K562 (cell line): Measurements from ENCODE around the gene ANK2. TPM values are rescaled to one million over a fixed set of nuclear protein-coding genes. Genes with fewer than 3 reads are reported as not detected.

Source experiments
- ATAC-seq: fragments of 200-7000 bp; cut with Tn5 transposase; 3 replicates; pipeline ENCODE4 v1.9.1; 2020; ENCODE audit warnings: moderate library complexity
- BruUV-seq: library from RNA; stranded (reverse); fragments of 400-500 nt; replicated peaks from 2 replicates; lab custom pipeline; 2021; lab: Mats Ljungman, UMichigan
- CTCF ChIA-PET: fragments of 300-600 bp; formaldehyde crosslinking; extraction: SDS; loops from one replicate; lab custom pipeline; 2021; ENCODE audit warnings: low intra/inter-chr PET ratio; lab: Yijun Ruan, JAX
- POLR2A ChIA-PET: fragments of 300-600, 350-650 bp; sonication (Branson Sonifier 250); formaldehyde crosslinking; extraction: SDS; loops from one replicate; lab custom pipeline; 2021; ENCODE audit warnings: antibody characterized with exemption, inconsistent platforms; lab: Yijun Ruan, JAX
- DNase-seq, 4 experiments: peaks; one replicate each; pipeline versions ENCODE4 v3.0.0 to v3.0.0-alpha.2; 2011 to 2018; ENCODE audit warnings: low spot score in 3 of 4, mixed read lengths in 3 of 4; ENCODE audit errors: extremely low read depth in 1 of 4
- FAIRE-seq: peaks from 2 replicates; lab custom pipeline; 2011; peaks lifted over from hg19 to GRCh38; lab: Jason Lieb, UNC
- H2AFZ ChIP-seq: 2 replicates; pipeline ENCODE4 v1.6.0; 2011; ENCODE audit warnings: low read depth, low read length, control low read depth, inconsistent platforms
- H3K27ac ChIP-seq: fragments of 200-600 bp; 3 replicates; pipeline ENCODE4 v1.8.0; 2011; ENCODE audit warnings: low read depth, mild to moderate bottlenecking, control low read depth, inconsistent platforms, low read length, moderate library complexity, mixed read lengths; ENCODE audit errors: extremely low read depth
- H3K27me3 ChIP-seq, 2 experiments: fragments of 300-600 bp in 1 of 2; 2 replicates in 1 of 2; 3 replicates in 1 of 2; pipeline versions ENCODE4 v1.6.0 to v1.8.0; 2011; ENCODE audit warnings: inconsistent platforms in 2 of 2, low read length in 2 of 2, mild to moderate bottlenecking in 1 of 2, mixed read lengths in 1 of 2, moderate library complexity in 1 of 2; ENCODE audit not compliant: control insufficient read depth in 2 of 2, insufficient read depth in 2 of 2
- H3K36me3 ChIP-seq: fragments of 300-600 bp; 3 replicates; pipeline ENCODE4 v1.8.0; 2011; ENCODE audit warnings: mild to moderate bottlenecking, low read length, inconsistent platforms; ENCODE audit not compliant: control insufficient read depth, insufficient read depth
- H3K4me1 ChIP-seq, 2 experiments: fragments of 200-600 bp in 1 of 2; replicated peaks in 1 of 2; 2 replicates in 1 of 2; 3 replicates in 1 of 2; pipeline versions ENCODE4 v1.5.1 to v1.8.0; 2011; ENCODE audit warnings: inconsistent platforms in 2 of 2, low read length in 2 of 2, mild to moderate bottlenecking in 1 of 2, mixed read lengths in 1 of 2, moderate library complexity in 1 of 2; ENCODE audit not compliant: control insufficient read depth in 2 of 2, insufficient read depth in 2 of 2
- H3K4me2 ChIP-seq: 2 replicates; pipeline ENCODE4 v1.6.1; 2011; ENCODE audit warnings: low read length, control low read depth, inconsistent platforms, mixed read lengths; ENCODE audit not compliant: insufficient read depth
- H3K4me3 ChIP-seq: fragments of 200-600 bp; sonication (generic), shearing (Covaris generic); 2 replicates; pipeline ENCODE4 v1.5.1; 2016; ENCODE audit warnings: control low read depth, inconsistent platforms
- H3K79me2 ChIP-seq: fragments of 200-600 bp; 3 replicates; pipeline ENCODE4 v1.8.0; 2011; ENCODE audit warnings: low read length, inconsistent platforms; ENCODE audit not compliant: control insufficient read depth, insufficient read depth
- H3K9ac ChIP-seq, 2 experiments: 2 replicates each; pipeline versions ENCODE4 v1.6.0 to v1.6.1; 2011; ENCODE audit warnings: low read depth in 2 of 2, low read length in 2 of 2, control low read depth in 1 of 2, inconsistent platforms in 1 of 2, mild to moderate bottlenecking in 1 of 2, mixed read lengths in 1 of 2; ENCODE audit not compliant: insufficient read depth in 1 of 2
- H3K9me1 ChIP-seq: one replicate; pipeline ENCODE4 v1.6.0; 2011; ENCODE audit warnings: inconsistent platforms, mild to moderate bottlenecking, low read length, moderate library complexity; ENCODE audit not compliant: control insufficient read depth, insufficient read depth
- H3K9me3 ChIP-seq: replicated peaks from 2 replicates; pipeline ENCODE4 v1.5.1; 2011; ENCODE audit warnings: low read depth, low read length, inconsistent platforms; ENCODE audit not compliant: control insufficient read depth, insufficient read depth
- H4K20me1 ChIP-seq: replicated peaks from 2 replicates; pipeline ENCODE4 v1.6.1; 2011; ENCODE audit warnings: low read length, inconsistent platforms, mixed read lengths; ENCODE audit not compliant: control insufficient read depth, insufficient read depth
- ARID1B ChIP-seq: fragments of 450-650 bp; IDR thresholded peaks from 2 replicates; pipeline ENCODE4 v1.6.1; 2016; ENCODE audit warnings: antibody characterized with exemption, mild to moderate bottlenecking, inconsistent platforms
- HNRNPH1 ChIP-seq: fragments of 200-400 bp; formaldehyde crosslinking; optimal IDR thresholded peaks from 2 replicates; pipeline ENCODE3; 2017; ENCODE audit warnings: low read depth, mild to moderate bottlenecking, low read length, moderate library complexity
- KDM1A ChIP-seq, 2 experiments: fragments of 450-650 bp; IDR thresholded peaks; 2 replicates each; pipeline ENCODE4 v1.6.1; 2016; ENCODE audit warnings: mild to moderate bottlenecking in 2 of 2
- NCOA2 ChIP-seq, 2 experiments: fragments of 450-650 bp; IDR thresholded peaks; 2 replicates each; pipeline ENCODE4 v1.6.1; 2018; ENCODE audit warnings: mild to moderate bottlenecking in 2 of 2, moderate library complexity in 1 of 2; ENCODE audit not compliant: partially characterized antibody in 2 of 2
- NR2C1 ChIP-seq, 2 experiments: fragments of 450-650 bp; IDR thresholded peaks; 2 replicates each; pipeline ENCODE4 v1.6.1; 2017; ENCODE audit warnings: mild to moderate bottlenecking in 2 of 2, antibody characterized with exemption in 1 of 2, inconsistent platforms in 1 of 2, missing compliant biosample characterization in 1 of 2, missing genetic modification characterization in 1 of 2
- TBL1XR1 ChIP-seq, 2 experiments: IDR thresholded peaks; 2 replicates each; pipeline ENCODE4 v1.6.1; 2012; ENCODE audit warnings: improper control_type of control experiment in 2 of 2, low read length in 2 of 2, mild to moderate bottlenecking in 1 of 2
- ZNF830 ChIP-seq: fragments of 250-450 bp; sonication (Bioruptor Pico); IDR thresholded peaks from 2 replicates; pipeline ENCODE4 v1.5.0; 2021; ENCODE audit warnings: mild to moderate bottlenecking
- WGBS: fragments of 100-300 bp; shearing (Covaris generic); methylation state at CpG from one replicate; pipeline ENCODE4 v1.1.6; 2016; ENCODE audit warnings: low coverage, mixed read lengths; ENCODE audit not compliant: insufficient coverage; ENCODE audit errors: missing lambda C conversion rate; 5-methylcytosine and 5-hydroxymethylcytosine counted together
- in situ Hi-C: fragments of 300-500 bp; cut with MboI; formaldehyde crosslinking; loops from 4 replicates; pipeline ENCODE4 v1.15.0; 2018; ENCODE audit warnings: inconsistent platforms, mixed read lengths
- intact Hi-C: fragments of 100-400 bp; cut with micrococcal nuclease; formaldehyde crosslinking; loops from 2 replicates; pipeline ENCODE4 v1.14.2; 2022
- polyA plus RNA-seq, 8 experiments: library from polyadenylated mRNA; depleted of rRNA in 4 of 8; stranded (reverse) in 5 of 8; unstranded in 3 of 8; fragments of >200 nt; fragmentation: Nextera tagmentation in 2 of 8; fragmentation: Illumina TruSeq in 1 of 8; extraction: Ambion mirVana in 2 of 8; extraction: Trizol in 1 of 8; gene quantifications; 2 replicates each; pipeline versions ENCODE4 v1.2.1 to v1.2.3, GENCODE V29; 2011 to 2014; ENCODE audit warnings: inconsistent platforms in 1 of 8, missing spikeins in 1 of 8
- total RNA-seq, 7 experiments: library from RNA; depleted of rRNA in 6 of 7; stranded (reverse); fragments of >200 nt in 6 of 7; fragmentation: Illumina TruSeq in 2 of 7; extraction: Trizol in 2 of 7; gene quantifications; 2 replicates each; pipeline versions ENCODE4 v1.2.1 to v1.2.3, GENCODE V29; 2011 to 2021; ENCODE audit warnings: low replicate concordance in 1 of 7
- TF ChIP-seq, protein P1 (sequence below): fragments of 250-450 bp; sonication (Bioruptor Pico); IDR thresholded peaks from 2 replicates; pipeline ENCODE4 v1.5.0; 2021; ENCODE audit warnings: mild to moderate bottlenecking, borderline replicate concordance
- TF ChIP-seq, protein P2 (sequence below), 2 experiments: fragments of 450-650 bp; IDR thresholded peaks; 2 replicates each; pipeline ENCODE4 v1.6.1; 2016; ENCODE audit warnings: mild to moderate bottlenecking in 2 of 2, borderline replicate concordance in 1 of 2, low read depth in 1 of 2, moderate library complexity in 1 of 2
- TF ChIP-seq, protein P3 (sequence below): sonication (generic); formaldehyde crosslinking; IDR thresholded peaks from 2 replicates; pipeline ENCODE4 v1.8.1; 2023; ENCODE audit warnings: mild to moderate bottlenecking, missing genetic modification reagents, moderate library complexity

Gene ANK2
- total and polyA plus RNA-seq, 9 of the 15 experiments (the other 6 are each of a cell fraction or from before 2014, with no cell fraction given): 0.07 to 0.24 TPM; not detected in 7

DNA sequence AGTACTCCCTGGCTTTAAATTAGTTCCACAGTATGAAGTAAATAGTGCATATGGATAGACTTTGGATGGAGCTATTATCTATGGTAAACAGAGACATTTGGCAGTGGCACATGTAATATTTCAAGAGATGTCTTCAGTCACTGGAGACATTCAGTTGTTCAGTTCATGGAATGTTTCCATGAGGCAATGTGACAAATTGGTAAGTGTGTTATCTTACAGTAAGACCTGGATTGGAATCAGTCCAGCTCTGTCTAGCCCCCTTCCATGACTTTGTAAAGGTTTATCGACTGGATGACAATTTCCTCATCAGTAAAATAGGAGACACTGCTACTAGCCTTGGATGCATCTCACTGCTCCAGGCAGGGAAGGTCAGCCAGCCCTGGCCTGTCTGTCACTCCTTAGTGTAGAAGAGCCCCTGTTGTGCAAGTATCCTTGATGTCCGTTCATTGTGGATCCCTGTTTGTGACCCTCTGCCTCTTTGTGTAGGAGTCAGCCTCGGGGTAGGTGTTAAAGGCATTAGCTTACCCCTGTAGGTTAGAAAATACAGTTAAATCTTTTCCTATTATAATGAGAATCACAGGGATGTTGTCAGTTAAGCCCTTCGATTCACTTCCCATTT, 335.9 kb downstream of the ANK2 start:
- Histone ChIP-seq H3K9me3 (no peaks in the 10 kb centered on the region), H3K27me3 (no peaks in the 10 kb centered on the region), H3K36me3 (no peaks in the 10 kb centered on the region), H4K20me1 (no peaks in the 10 kb centered on the region), H3K79me2 (no peaks in the 10 kb centered on the region), H3K9ac (no peak overlapping the region), H3K4me3 (no peak overlapping the region), H2AFZ (no peak overlapping the region), H3K9me1 (no peaks in the 10 kb centered on the region), H3K4me2 (no peak overlapping the region), H3K4me1 (no peaks in the 10 kb centered on the region), H3K27ac (no peak overlapping the region)
- in situ Hi-C loops: no loop called here
- intact Hi-C loops: no loop called here
- CTCF ChIA-PET: no interaction called here
- FAIRE-seq (no peak), ATAC-seq (no peak), DNase-seq (no peak)
- POLR2A ChIA-PET: no interaction called here
- BruUV-seq: no TSS peak
- 2% methylated on average over 3 of the region's 4 CpGs for WGBS
- TF ChIP-seq, protein P1, sequence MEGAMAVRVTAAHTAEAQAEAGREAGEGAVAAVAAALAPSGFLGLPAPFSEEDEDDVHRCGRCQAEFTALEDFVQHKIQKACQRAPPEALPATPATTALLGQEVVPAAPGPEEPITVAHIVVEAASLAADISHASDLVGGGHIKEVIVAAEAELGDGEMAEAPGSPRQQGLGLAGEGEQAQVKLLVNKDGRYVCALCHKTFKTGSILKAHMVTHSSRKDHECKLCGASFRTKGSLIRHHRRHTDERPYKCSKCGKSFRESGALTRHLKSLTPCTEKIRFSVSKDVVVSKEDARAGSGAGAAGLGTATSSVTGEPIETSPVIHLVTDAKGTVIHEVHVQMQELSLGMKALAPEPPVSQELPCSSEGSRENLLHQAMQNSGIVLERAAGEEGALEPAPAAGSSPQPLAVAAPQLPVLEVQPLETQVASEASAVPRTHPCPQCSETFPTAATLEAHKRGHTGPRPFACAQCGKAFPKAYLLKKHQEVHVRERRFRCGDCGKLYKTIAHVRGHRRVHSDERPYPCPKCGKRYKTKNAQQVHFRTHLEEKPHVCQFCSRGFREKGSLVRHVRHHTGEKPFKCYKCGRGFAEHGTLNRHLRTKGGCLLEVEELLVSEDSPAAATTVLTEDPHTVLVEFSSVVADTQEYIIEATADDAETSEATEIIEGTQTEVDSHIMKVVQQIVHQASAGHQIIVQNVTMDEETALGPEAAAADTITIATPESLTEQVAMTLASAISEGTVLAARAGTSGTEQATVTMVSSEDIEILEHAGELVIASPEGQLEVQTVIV (CRISPR knock-in tag): no peak
- TF ChIP-seq NCOA2 (IDR thresholded peaks at IDR 0.05; ENCODE audit: partially characterized antibody in 2 of 2) (no peak), ARID1B (no peak), ZNF830 (CRISPR knock-in tag) (no peak), TBL1XR1 (IDR thresholded peaks at IDR 0.05; ENCODE audit: low read length in 2 of 2) (no peak), HNRNPH1 (no peak), KDM1A (IDR thresholded peaks at IDR 0.05) (no peak), NR2C1 (IDR thresholded peaks at IDR 0.05) (no peak), NR2C1 (tag; IDR thresholded peaks at IDR 0.05) (no peak)
- TF ChIP-seq, protein P2, sequence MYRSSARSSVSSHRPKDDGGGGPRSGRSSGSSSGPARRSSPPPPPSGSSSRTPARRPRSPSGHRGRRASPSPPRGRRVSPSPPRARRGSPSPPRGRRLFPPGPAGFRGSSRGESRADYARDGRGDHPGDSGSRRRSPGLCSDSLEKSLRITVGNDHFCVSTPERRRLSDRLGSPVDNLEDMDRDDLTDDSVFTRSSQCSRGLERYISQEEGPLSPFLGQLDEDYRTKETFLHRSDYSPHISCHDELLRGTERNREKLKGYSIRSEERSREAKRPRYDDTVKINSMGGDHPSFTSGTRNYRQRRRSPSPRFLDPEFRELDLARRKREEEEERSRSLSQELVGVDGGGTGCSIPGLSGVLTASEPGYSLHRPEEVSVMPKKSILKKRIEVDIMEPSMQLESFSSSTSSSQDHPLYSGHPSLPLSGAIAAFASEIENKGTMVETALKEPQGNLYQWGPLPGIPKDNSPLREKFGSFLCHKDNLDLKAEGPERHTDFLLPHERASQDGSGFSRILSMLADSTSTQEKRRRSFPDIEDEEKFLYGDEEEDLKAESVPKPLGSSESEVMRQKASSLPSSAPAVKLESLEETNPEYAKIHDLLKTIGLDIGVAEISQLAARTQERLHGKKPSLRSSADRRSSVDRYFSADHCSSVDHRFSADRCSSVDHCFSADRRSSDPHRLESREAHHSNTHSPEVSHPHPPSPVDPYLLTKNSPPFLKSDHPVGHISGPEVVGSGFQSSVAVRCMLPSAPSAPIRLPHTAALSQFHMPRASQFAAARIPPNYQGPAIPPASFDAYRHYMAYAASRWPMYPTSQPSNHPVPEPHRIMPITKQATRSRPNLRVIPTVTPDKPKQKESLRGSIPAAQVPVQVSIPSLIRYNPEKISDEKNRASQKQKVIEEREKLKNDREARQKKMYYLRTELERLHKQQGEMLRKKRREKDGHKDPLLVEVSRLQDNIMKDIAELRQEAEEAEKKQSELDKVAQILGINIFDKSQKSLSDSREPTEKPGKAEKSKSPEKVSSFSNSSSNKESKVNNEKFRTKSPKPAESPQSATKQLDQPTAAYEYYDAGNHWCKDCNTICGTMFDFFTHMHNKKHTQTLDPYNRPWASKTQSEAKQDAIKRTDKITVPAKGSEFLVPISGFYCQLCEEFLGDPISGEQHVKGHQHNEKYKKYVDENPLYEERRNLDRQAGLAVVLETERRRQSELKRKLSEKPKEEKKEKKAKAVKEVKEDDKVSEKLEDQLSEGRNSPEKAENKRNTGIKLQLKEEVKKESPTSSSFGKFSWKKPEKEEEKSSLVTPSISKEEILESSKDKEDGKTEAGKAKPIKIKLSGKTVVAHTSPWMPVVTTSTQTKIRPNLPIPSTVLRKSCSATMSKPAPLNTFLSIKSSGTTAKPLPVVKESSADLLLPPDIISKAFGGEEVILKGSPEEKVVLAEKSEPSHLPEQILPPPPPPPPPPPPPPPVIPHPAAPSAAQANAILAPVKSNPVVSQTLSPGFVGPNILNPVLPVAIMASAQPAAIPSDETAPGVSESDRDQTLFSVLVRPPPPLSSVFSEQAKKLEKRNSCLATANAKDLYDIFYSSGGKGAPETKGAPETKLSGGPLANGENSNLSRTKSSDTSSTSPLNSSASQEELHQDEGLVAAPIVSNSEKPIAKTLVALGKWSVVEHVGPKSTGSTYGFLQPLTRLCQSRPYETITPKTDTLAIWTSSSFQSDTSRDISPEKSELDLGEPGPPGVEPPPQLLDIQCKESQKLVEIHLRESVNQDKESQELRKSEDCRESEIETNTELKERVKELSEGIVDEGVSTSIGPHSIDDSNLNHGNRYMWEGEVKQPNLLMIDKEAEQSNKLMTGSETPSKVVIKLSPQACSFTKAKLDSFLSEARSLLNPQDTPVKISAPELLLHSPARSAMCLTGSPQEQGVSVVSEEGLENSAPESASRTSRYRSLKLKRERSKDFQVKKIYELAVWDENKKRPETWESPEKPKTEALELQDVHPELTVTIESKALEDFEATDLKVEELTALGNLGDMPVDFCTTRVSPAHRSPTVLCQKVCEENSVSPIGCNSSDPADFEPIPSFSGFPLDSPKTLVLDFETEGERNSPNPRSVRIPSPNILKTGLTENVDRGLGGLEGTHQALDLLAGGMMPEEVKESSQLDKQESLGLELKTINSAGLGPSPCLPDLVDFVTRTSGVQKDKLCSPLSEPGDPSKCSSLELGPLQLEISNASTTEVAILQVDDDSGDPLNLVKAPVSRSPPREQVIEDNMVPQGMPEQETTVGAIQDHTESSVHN (IDR thresholded peaks at IDR 0.05; ENCODE audit: borderline replicate concordance in 1 of 2, low read depth in 1 of 2): no peak
- TF ChIP-seq, protein P3, sequence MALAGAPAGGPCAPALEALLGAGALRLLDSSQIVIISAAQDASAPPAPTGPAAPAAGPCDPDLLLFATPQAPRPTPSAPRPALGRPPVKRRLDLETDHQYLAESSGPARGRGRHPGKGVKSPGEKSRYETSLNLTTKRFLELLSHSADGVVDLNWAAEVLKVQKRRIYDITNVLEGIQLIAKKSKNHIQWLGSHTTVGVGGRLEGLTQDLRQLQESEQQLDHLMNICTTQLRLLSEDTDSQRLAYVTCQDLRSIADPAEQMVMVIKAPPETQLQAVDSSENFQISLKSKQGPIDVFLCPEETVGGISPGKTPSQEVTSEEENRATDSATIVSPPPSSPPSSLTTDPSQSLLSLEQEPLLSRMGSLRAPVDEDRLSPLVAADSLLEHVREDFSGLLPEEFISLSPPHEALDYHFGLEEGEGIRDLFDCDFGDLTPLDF (CRISPR knock-in tag): no peak
